HepG2 (cell line): Measurements from ENCODE around the gene PAK6. TPM values are rescaled to one million over a fixed set of nuclear protein-coding genes. Genes with fewer than 3 reads are reported as not detected.

Source experiments
- CTCF ChIP-seq: sonication (generic); formaldehyde crosslinking; IDR thresholded peaks from 2 replicates; pipeline ENCODE4 v1.5.0; 2020; ENCODE audit warnings: mild to moderate bottlenecking, missing genetic modification reagents, moderate library complexity
- GABPA ChIP-seq, 2 experiments: IDR thresholded peaks; 2 replicates each; pipeline ENCODE4 v1.6.1; 2011 to 2016; ENCODE audit warnings: low read depth in 2 of 2, low read length in 1 of 2, missing biosample characterization in 1 of 2, missing genetic modification characterization in 1 of 2
- HDAC1 ChIP-seq: sonication (generic); formaldehyde crosslinking; IDR thresholded peaks from 2 replicates; pipeline ENCODE4 v1.5.1; 2020; ENCODE audit warnings: mild to moderate bottlenecking, missing genetic modification reagents
- HNF1A ChIP-seq, 2 experiments: sonication (generic) in 1 of 2; formaldehyde crosslinking in 1 of 2; IDR thresholded peaks; 2 replicates each; pipeline versions ENCODE4 v1.4.0 to v1.6.1; 2016 to 2020; ENCODE audit warnings: borderline replicate concordance in 1 of 2, low read depth in 1 of 2, mild to moderate bottlenecking in 1 of 2, missing genetic modification reagents in 1 of 2
- JUN ChIP-seq: sonication (generic); formaldehyde crosslinking; IDR thresholded peaks from 2 replicates; pipeline ENCODE4 v1.4.0; 2020; ENCODE audit warnings: mild to moderate bottlenecking, missing genetic modification reagents
- KDM5B ChIP-seq: sonication (generic); formaldehyde crosslinking; IDR thresholded peaks from 2 replicates; pipeline ENCODE4 v1.4.0; 2020; ENCODE audit warnings: missing genetic modification reagents, mild to moderate bottlenecking, borderline replicate concordance
- PAXIP1 ChIP-seq: sonication (generic); formaldehyde crosslinking; conservative IDR thresholded peaks from 2 replicates; pipeline ENCODE4 v1.4.0; 2020; ENCODE audit warnings: mild to moderate bottlenecking, missing genetic modification reagents, moderate library complexity
- SAP130 ChIP-seq: IDR thresholded peaks from 2 replicates; pipeline ENCODE4 v1.6.1; 2016; ENCODE audit warnings: low read depth
- SP4 ChIP-seq: sonication (generic); formaldehyde crosslinking; IDR thresholded peaks from 2 replicates; pipeline ENCODE4 v1.8.1; 2023; ENCODE audit warnings: mild to moderate bottlenecking, missing genetic modification reagents
- ZNF687 ChIP-seq: sonication (generic); formaldehyde crosslinking; IDR thresholded peaks from 2 replicates; pipeline ENCODE4 v1.5.1; 2020; ENCODE audit warnings: mild to moderate bottlenecking, missing genetic modification reagents, moderate library complexity
- ZSCAN22 ChIP-seq: sonication (generic); formaldehyde crosslinking; IDR thresholded peaks from 2 replicates; pipeline ENCODE4 v1.4.0; 2020; ENCODE audit warnings: mild to moderate bottlenecking, missing genetic modification reagents
- polyA plus RNA-seq, 8 experiments: library from polyadenylated mRNA; depleted of rRNA in 3 of 8; stranded (reverse) in 7 of 8; unstranded in 1 of 8; fragments of >200 nt; fragmentation: Illumina TruSeq in 4 of 8; extraction: Trizol in 4 of 8; gene quantifications; 2 replicates each; pipeline versions ENCODE4 v1.2.1 to v1.2.3, GENCODE V29; 2011 to 2016; ENCODE audit warnings: low read depth in 4 of 8, missing spikeins in 1 of 8, mixed read lengths in 1 of 8; ENCODE audit not compliant: insufficient read depth in 1 of 8
- total RNA-seq, 5 experiments: library from RNA; depleted of rRNA; stranded (reverse); fragments of >200 nt; fragmentation: Illumina TruSeq; extraction: Trizol; gene quantifications; 2 replicates each; pipeline ENCODE4 v1.2.3, GENCODE V29; 2016; ENCODE audit warnings: low read depth in 1 of 5
- TF ChIP-seq, protein P1 (sequence below): sonication (generic); formaldehyde crosslinking; IDR thresholded peaks from 2 replicates; pipeline ENCODE4 v1.4.0; 2020; ENCODE audit warnings: missing genetic modification reagents

Gene PAK6
- total and polyA plus RNA-seq, 2 of the 13 experiments (the other 11 are each of a cell fraction or from before 2014, with no cell fraction given): 0.07 TPM; not detected in 1

DNA sequence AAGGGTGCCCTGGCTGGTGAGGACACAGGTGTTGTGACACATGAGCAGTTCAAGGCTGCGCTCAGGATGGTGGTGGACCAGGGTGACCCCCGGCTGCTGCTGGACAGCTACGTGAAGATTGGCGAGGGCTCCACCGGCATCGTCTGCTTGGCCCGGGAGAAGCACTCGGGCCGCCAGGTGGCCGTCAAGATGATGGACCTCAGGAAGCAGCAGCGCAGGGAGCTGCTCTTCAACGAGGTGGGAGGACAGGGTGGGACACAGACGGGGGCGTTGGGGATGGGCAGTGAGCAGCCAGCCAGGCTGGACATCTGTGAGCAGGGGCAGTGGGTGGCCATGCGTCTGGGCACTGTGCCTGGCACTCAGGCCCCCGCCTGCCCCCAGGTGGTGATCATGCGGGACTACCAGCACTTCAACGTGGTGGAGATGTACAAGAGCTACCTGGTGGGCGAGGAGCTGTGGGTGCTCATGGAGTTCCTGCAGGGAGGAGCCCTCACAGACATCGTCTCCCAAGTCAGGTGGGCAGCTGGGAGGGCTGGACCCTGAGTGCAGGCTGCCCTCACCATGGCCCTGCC, 33.7 kb downstream of the PAK6 start (continued):
- TF ChIP-seq ZNF687 (CRISPR knock-in tag): peak; percentile 12
- no peak for TF ChIP-seq JUN (CRISPR knock-in tag)
- TF ChIP-seq HDAC1 (CRISPR knock-in tag): no peak
- no peak for TF ChIP-seq GABPA (IDR thresholded peaks at IDR 0.05; ENCODE audit: low read depth, low read length)
- no peak for TF ChIP-seq GABPA (CRISPR knock-in tag; IDR thresholded peaks at IDR 0.05; ENCODE audit: low read depth)
- TF ChIP-seq KDM5B (CRISPR knock-in tag): no peak
- no peak for TF ChIP-seq SAP130 (CRISPR knock-in tag)
- no peak for TF ChIP-seq ZSCAN22 (CRISPR knock-in tag)
- 0 out of 2 replicates have a peak, but pooled peaks have one; percentile 5 for TF ChIP-seq SP4 (CRISPR knock-in tag)
- TF ChIP-seq, protein P1, sequence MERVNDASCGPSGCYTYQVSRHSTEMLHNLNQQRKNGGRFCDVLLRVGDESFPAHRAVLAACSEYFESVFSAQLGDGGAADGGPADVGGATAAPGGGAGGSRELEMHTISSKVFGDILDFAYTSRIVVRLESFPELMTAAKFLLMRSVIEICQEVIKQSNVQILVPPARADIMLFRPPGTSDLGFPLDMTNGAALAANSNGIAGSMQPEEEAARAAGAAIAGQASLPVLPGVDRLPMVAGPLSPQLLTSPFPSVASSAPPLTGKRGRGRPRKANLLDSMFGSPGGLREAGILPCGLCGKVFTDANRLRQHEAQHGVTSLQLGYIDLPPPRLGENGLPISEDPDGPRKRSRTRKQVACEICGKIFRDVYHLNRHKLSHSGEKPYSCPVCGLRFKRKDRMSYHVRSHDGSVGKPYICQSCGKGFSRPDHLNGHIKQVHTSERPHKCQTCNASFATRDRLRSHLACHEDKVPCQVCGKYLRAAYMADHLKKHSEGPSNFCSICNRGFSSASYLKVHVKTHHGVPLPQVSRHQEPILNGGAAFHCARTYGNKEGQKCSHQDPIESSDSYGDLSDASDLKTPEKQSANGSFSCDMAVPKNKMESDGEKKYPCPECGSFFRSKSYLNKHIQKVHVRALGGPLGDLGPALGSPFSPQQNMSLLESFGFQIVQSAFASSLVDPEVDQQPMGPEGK (CRISPR knock-in tag): peak; percentile 18; the same call in 1 of the 2 replicates
- peak; percentile 41 for TF ChIP-seq CTCF (CRISPR knock-in tag)
- TF ChIP-seq PAXIP1 (CRISPR knock-in tag): no peak
- TF ChIP-seq HNF1A (IDR thresholded peaks at IDR 0.05; ENCODE audit: low read depth): no peak
- TF ChIP-seq HNF1A (CRISPR knock-in tag; IDR thresholded peaks at IDR 0.05; ENCODE audit: borderline replicate concordance): no peak
